Activated CD4-positive, alpha-beta T cell treated with anti-CD3 and anti-CD28 coated beads, Interleukin-2, amount 50 U/mL, for 1 hour (primary cell): Measurements from ENCODE around the gene DNAH17.

Experiments used
- DNase-seq: peaks from one replicate; pipeline ENCODE4 v3.0.0-alpha.2; 2020

The DNAH17 gene

GRCh38 chr17:78605886-78606285, 28.7 kb upstream of the DNAH17 start:
- DNase-seq, result no peak

- no peak for DNase-seq
Measured at GRCh38 chr17:78605429-78605828, 28.2 kb upstream of the DNAH17 start.

- DNase-seq, result no peak
Measured at GRCh38 chr17:78602246-78602645, 25.1 kb upstream of the DNAH17 start.

GRCh38 chr17:78601577-78602190, 24.5 kb upstream of the DNAH17 start:
- DNase-seq, result no peak

- DNase-seq, result no peak
Measured at GRCh38 chr17:78600181-78600721, 23.1 kb upstream of the DNAH17 start.

GRCh38 chr17:78599419-78599818, 22.2 kb upstream of the DNAH17 start:
- DNase-seq, result no peak

- no peak for DNase-seq
Measured at GRCh38 chr17:78598013-78598471, 20.8 kb upstream of the DNAH17 start.

- no peak for DNase-seq
Measured at GRCh38 chr17:78596871-78597764, 19.9 kb upstream of the DNAH17 start.

- DNase-seq, result no peak
Measured at GRCh38 chr17:78595135-78595810, 18.1 kb upstream of the DNAH17 start.

- no peak for DNase-seq
Measured at GRCh38 chr17:78592991-78593329, 15.8 kb upstream of the DNAH17 start.

- no peak for DNase-seq
Measured at GRCh38 chr17:78591263-78591671, 14.1 kb upstream of the DNAH17 start.

GRCh38 chr17:78589885-78590284, 12.7 kb upstream of the DNAH17 start:
- no peak for DNase-seq

GRCh38 chr17:78589031-78589675, 12.0 kb upstream of the DNAH17 start:
- DNase-seq, result no peak

GRCh38 chr17:78588258-78589030, 11.2 kb upstream of the DNAH17 start:
- DNase-seq, result no peak

GRCh38 chr17:78585006-78585630, 7.9 kb upstream of the DNAH17 start:
- no peak for DNase-seq

- DNase-seq, result no peak
Measured at GRCh38 chr17:78583091-78583490, 5.9 kb upstream of the DNAH17 start.

- DNase-seq, result no peak
Measured at GRCh38 chr17:78581304-78581703, 4.1 kb upstream of the DNAH17 start.

- DNase-seq, result no peak
Measured at GRCh38 chr17:78580277-78580804, 3.1 kb upstream of the DNAH17 start.

- DNase-seq, result no peak
Measured at GRCh38 chr17:78576389-78577112, 645 bp downstream of the DNAH17 start.

GRCh38 chr17:78575899-78576298, 1.3 kb downstream of the DNAH17 start:
- no peak for DNase-seq

GRCh38 chr17:78575340-78575739, 1.9 kb downstream of the DNAH17 start:
- DNase-seq, result no peak
